ENCODE data around the gene KCNMA1.

Gene KCNMA1

DNA sequence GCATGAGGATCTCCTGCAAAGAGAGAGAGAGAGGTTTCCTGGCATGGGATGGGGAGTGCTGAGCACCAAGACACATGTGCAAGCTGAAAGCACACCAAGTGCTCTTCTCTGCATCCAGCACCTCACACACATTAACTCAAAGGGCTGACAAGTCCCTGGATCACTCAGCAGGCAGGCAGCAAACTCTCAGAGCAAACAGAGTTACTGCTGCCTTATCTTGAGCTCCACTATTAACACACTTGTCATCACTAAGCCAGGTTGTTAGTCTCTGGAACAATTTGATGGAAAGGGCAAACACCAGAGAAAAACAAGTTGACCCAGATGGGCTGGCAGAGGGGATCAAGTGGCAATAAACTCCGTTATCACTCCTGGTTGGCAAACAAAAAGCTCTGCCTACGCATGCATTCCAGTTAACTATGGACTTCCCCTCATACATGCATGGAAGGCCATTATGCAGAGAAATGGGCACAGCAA lies 349.9 kb downstream of the KCNMA1 start:
- no peak for DNase-seq

GRCh38 chr10:77286531-77287508 lies 350.8 kb downstream of the KCNMA1 start:
- peak; percentile 43 for DNase-seq

GRCh38 chr10:77285529-77286182 lies 352.0 kb downstream of the KCNMA1 start:
- DNase-seq, result no peak

DNA sequence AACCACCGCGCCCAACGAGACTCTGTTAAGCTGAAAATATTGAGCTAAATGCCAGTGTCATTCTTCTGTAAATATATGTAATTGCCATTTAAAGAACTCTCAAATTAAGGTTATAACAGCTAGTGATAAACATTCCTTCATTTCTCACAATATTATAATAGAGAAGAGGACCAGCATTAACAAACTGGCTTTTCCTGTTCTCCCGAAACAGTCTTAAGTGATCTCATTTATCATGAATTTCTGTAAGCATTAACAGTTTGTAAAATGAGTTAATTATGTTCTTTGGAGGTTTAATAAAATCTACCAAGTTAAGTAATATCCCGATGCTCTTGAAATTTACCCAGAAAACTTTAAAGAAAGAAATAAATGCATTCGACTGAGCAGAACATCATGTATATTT lies 352.8 kb downstream of the KCNMA1 start:
- no peak for DNase-seq

DNA sequence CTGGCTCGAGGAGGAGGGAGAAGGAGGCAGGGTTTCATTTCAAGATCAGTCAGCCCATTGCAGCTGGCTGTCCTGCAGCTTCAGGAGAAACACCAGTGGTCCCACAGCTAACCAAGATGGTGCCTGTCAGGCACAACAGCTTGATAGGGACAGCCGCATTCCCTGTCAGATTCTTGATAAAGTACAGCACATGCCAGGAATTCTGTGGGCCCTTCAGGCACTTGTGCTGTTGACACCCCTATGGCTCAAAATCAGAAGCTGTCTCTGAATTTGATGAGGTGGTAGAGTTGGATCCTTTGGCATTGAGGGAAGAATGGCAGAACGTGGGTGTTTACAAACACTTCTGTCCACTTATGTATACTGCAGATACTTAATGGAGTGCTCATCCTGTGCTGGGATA lies 354.3 kb downstream of the KCNMA1 start:
- DNase-seq, result no peak

- no peak for DNase-seq
Measured at GRCh38 chr10:77282163-77282562, 355.4 kb downstream of the KCNMA1 start.

DNA sequence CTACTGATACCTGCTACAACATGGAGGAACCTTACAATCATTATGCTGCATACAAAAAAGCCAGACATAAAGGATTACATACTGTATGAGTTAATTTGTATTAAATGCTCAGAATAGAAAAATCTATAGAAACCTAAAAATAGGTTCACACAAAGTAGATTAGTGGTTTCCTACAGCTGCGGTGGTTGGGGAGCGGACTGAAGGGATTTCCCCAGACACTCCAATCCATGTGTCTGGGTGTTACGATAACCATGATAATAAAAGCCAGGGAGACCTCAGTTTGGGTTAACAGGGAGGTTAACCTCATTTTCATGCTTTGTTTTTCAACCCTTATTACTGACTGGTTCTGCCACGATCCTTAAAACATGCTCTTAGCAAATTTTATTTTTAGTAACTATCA lies 355.9 kb downstream of the KCNMA1 start:
- no peak for DNase-seq

- DNase-seq, result no peak
Measured at GRCh38 chr10:77279207-77279606, 358.4 kb downstream of the KCNMA1 start.

DNA sequence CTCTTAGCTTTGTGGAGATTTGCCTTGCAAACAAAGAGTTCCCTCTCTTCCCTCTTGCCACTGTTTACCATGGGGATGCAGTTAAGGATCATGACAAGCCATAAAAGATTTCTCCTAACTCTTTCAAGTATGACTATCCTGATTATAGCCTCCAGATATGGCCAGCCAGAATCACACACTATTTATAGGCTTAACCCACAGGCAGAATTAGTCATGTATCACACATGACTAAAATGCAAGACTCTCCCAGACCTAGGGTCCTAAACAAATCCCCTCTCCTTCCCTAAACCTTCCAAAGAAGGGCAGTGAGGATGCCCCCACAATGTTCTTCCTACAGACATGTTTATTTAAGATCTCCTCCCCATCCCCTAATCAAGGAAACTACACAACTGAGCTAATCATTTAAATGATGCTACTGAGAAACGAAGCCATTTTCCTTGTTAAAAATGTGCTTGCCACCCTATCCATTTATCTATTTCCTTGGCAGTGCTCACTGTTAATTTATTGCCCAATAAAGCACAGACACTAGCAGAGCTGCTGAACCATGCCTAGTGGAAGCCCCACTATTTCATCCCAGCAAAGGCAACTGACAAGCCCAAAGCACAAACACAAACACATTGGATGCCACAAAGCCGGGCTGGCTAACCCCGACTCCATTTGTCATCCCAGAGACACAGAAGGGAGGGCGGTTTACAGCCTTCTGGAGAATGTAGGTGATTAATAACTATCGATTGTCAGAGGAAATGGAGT lies 363.4 kb downstream of the KCNMA1 start:
- no peak for DNase-seq

DNA sequence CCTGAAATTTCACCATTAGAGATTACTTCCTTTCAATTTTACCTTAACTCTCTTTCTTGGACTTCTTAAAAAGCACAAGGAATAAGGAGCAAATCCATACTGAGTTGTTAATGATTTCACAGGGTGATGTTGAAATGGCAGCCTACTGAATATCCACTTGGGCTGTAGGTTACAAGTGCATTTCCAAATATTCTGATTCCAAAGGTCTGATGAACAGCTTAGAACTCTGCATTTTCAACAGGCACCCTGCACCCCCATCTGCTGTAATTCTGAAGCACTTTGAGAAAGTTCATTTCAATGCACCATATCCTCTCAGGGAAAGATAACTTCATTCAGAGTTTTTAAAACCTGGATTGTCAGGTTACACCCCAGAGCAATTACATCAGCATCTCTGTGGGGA lies 368.4 kb downstream of the KCNMA1 start:
- DNase-seq, result no peak

DNA sequence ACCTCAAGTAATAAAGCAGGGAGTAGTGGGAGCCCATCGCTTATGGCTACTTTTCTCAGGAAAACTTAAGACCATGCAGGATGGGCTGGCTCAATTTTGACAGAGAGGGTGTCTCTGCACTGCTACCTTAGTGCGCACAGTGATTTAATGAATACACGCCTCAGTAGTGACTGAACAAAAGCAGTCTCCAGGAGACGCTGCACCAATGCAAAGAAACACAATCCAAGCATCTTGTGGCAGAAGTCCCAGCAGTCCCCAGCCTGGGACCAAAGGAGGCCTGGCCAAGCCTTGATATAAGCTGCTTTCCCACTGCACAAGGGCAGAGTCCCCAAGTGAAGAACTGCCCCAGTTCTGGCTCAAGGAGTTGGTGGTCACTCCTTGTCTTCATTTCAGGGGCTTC lies 368.9 kb downstream of the KCNMA1 start:
- no peak for DNase-seq

DNA sequence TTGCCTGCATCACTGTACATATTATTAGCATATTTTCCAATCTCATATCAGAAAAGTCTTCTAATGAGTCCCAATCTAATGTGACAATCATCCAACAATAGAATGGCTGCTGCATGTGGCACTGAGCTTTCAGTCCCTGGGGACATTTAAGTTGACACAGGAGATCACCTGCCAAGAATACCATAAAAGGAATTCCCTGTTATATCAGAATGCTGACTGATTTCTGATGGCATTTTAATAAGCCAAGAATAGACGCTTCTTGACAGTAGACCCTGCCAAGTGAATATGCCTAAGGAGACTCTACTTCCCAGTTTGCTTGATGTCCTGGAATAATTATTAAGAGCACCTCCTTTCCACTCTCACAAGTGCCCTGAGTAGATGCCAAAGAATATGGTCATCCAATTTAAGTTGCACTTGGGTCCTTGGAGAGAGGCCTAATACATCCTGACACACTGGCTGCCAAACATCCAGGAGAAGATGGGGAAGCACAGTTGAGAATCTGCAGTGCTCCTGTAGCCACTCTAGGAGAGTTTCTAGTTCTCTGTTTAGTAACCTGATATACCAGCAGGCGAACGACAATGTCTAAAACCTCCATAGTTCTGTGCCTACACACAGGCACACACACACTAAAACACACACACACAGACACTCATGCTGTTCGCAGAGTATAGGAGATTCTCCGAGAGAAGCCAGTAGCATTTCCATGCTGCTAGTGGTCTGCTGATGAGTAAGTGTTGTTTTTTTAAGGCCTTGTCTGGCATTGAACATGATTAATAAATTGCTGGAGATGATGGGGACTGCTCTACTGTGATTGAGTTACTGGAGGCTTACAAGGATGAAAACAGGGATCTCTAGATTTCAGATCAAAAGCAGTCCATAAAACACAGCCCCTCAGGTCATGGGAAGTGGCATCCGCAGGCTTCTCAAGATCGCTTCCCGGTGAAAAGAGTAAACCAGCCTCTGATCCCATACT lies 369.6 kb downstream of the KCNMA1 start:
- no peak for DNase-seq

DNA sequence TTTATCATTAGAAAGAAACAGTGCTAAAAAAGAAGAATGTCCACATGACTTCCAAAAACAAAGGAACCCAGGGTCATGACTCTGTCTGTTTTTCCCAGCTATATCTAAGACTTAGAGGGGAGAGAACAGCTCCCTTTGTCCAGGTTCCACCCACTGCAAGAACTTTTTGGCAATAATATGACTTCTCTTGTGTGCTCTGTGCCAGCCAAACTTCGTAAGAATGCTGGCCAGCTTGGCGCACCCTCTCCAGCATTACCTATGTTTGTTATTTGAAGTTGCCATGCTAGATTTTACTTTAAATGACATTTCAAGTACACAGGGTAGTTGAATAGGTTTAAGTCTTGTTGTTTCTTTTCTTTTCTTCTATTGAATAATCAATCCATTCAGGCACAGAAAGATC lies 371.4 kb downstream of the KCNMA1 start:
- DNase-seq, result no peak

GRCh38 chr10:77264527-77264926 lies 373.1 kb downstream of the KCNMA1 start:
- no peak for DNase-seq

DNA sequence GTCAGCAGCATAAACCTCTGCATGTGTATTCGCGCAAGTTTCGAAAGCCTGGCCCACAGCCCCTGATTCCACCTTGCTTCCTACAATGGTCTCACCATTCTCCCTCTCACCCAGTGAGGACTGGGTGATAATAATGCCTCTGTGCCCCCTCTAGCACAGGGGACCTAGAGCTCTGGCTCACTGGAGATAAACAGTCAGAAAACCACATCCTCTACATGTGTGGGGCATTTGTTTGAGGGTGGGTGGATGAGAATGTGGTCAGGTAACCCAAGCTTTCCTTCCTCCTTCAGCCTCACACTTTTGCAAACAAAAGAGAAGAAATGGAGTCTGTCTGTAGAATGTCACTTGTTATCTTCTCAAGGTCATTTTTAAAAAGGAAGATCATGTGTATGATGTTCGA lies 373.5 kb downstream of the KCNMA1 start:
- no peak for DNase-seq

- no peak for DNase-seq
Measured at GRCh38 chr10:77263700-77264099, 373.9 kb downstream of the KCNMA1 start.

- DNase-seq, result no peak
Measured at GRCh38 chr10:77261146-77261545, 376.5 kb downstream of the KCNMA1 start.

- DNase-seq, result no peak
Measured at GRCh38 chr10:77259171-77259874, 378.3 kb downstream of the KCNMA1 start.

DNA sequence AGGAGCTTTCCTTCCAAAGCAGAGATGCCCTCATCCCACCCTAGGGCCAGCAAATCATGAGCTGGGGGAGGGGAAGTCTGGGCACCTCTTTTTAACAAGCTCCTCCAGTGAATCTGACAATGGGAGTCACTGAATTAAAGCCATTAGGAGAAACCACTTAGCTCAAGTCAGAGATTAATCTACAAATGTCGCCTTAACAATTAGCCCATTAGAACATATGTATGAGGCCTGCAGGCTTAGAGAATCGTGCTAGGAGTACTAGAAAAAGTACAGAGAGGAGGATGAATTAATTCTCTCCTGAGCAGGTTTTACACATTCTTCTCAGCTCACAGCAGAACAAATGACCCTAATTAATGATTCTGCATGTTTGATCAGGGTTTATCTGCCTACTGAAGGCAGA lies 381.3 kb downstream of the KCNMA1 start:
- DNase-seq, result no peak

DNA sequence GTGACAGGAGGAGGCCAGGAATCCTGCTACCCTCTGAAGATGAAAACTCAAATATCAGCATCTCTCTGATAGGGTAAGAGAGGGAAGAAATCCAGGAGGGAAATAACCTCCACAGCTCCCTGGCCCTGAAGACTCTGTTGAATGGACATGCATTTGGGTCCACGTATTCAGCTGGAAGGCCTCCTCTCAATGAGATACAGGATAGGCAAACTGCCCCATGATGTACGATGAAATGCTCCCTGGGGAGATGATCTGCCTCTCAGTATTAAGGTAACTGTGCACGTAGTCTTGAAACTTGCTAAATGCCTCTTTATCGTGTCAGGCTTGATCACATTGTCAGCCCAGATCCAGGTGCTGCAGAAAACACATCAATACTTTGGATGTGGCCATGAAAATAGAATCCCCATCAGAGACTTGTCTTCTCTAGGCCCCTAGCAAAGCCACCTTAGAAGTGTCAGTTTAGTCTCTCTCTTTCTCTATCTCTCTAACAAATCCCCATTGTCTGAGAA lies 384.0 kb downstream of the KCNMA1 start:
- DNase-seq, result peak; percentile 21

DNA sequence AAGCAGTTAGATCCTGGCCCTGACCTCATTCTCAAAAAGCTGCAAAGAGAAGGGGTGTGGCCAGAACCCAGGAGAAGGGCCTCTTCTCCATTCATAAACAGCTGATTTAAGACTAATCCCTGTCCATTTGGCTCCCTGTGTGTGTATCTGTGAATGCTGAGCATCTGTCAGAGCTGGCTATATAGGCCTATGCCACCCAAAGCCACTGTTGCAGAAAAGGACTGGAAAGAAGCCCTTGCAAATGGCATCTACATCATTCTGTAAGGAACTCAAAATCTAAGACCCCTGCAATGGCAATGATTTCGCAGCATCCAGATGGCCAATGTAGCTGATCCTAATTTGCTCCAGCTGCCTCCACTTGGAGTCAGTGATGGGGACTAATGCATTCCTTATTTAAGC lies 384.5 kb downstream of the KCNMA1 start:
- peak; percentile 47 for DNase-seq
